H9 (cell line): ENCODE results near the gene SH3GL3. TPM values are rescaled to one million over a fixed set of nuclear protein-coding genes. Genes with fewer than 3 reads are reported as not detected.

Source experiments
- DNase-seq: peaks from one replicate; pipeline ENCODE4 v3.0.0-alpha.2; 2017
- H2AFZ ChIP-seq: one replicate; pipeline ENCODE4 v1.6.1; 2013; ENCODE audit warnings: mild to moderate bottlenecking, low read length, control low read depth, moderate library complexity
- H2AK5ac ChIP-seq: 2 replicates; pipeline ENCODE4 v1.6.1; 2013; ENCODE audit warnings: low read length, control low read depth, mixed read lengths; ENCODE audit not compliant: insufficient read length
- H2BK120ac ChIP-seq: one replicate; pipeline ENCODE4 v1.6.1; 2013; ENCODE audit warnings: low read depth, mild to moderate bottlenecking, low read length, control low read depth, inconsistent platforms; ENCODE audit not compliant: poor library complexity, severe bottlenecking
- H2BK12ac ChIP-seq: 2 replicates; pipeline ENCODE4 v1.6.1; 2013; ENCODE audit warnings: low read length, control low read depth, mixed read lengths, low read depth; ENCODE audit not compliant: insufficient read length
- H2BK15ac ChIP-seq: 2 replicates; pipeline ENCODE4 v1.6.1; 2013; ENCODE audit warnings: low read depth, low read length, control low read depth
- H2BK20ac ChIP-seq: one replicate; pipeline ENCODE4 v1.6.1; 2013; ENCODE audit warnings: low read depth, mild to moderate bottlenecking, low read length, control low read depth, inconsistent platforms; ENCODE audit not compliant: poor library complexity, severe bottlenecking
- H2BK5ac ChIP-seq: 2 replicates; pipeline ENCODE4 v1.6.1; 2013; ENCODE audit warnings: low read length, control low read depth, mixed read lengths; ENCODE audit not compliant: insufficient read length
- H3K14ac ChIP-seq: 2 replicates; pipeline ENCODE4 v1.6.1; 2013; ENCODE audit warnings: low read length, control low read depth; ENCODE audit not compliant: insufficient read depth
- H3K18ac ChIP-seq: 2 replicates; pipeline ENCODE4 v1.6.1; 2013; ENCODE audit warnings: low read depth, mild to moderate bottlenecking, mixed read lengths, low read length, control low read depth; ENCODE audit not compliant: insufficient read length
- H3K23ac ChIP-seq: 2 replicates; pipeline ENCODE4 v1.6.1; 2013; ENCODE audit warnings: low read length, control low read depth, mixed read lengths, low read depth; ENCODE audit not compliant: insufficient read length
- H3K23me2 ChIP-seq: 2 replicates; pipeline ENCODE4 v1.6.1; 2013; ENCODE audit warnings: low read depth, mild to moderate bottlenecking, mixed read lengths, low read length, control low read depth; ENCODE audit not compliant: insufficient read length, poor library complexity, severe bottlenecking
- H3K27ac ChIP-seq: 2 replicates; pipeline ENCODE4 v1.5.1; 2013; ENCODE audit warnings: low read length, control low read depth, mixed read lengths, low read depth; ENCODE audit not compliant: insufficient read length
- H3K27me3 ChIP-seq: 2 replicates; pipeline ENCODE4 v1.6.1; 2013; ENCODE audit warnings: low read length, control low read depth, inconsistent platforms; ENCODE audit not compliant: insufficient read depth
- H3K4ac ChIP-seq: 2 replicates; pipeline ENCODE4 v1.6.1; 2013; ENCODE audit warnings: low read depth, mild to moderate bottlenecking, control low read depth, inconsistent platforms, low read length, moderate library complexity
- H3K4me1 ChIP-seq: 2 replicates; pipeline ENCODE4 v1.6.1; 2013; ENCODE audit warnings: low read length, control low read depth, inconsistent platforms; ENCODE audit not compliant: insufficient read depth
- H3K4me2 ChIP-seq: 2 replicates; pipeline ENCODE4 v1.6.1; 2013; ENCODE audit warnings: low read length, control low read depth, mixed read lengths; ENCODE audit not compliant: insufficient read length, insufficient read depth
- H3K56ac ChIP-seq: 2 replicates; pipeline ENCODE4 v1.6.1; 2013; ENCODE audit warnings: low read depth, mild to moderate bottlenecking, mixed read lengths, low read length, control low read depth; ENCODE audit not compliant: insufficient read length
- H3K79me1 ChIP-seq: 2 replicates; pipeline ENCODE4 v1.6.1; 2013; ENCODE audit warnings: low read depth, mild to moderate bottlenecking, moderate library complexity, low read length, control low read depth, inconsistent platforms; ENCODE audit not compliant: insufficient read depth, poor library complexity, severe bottlenecking
- H3K79me2 ChIP-seq: 2 replicates; pipeline ENCODE4 v1.6.1; 2013; ENCODE audit warnings: low read length, control low read depth, inconsistent platforms; ENCODE audit not compliant: insufficient read depth
- H3K9ac ChIP-seq: 2 replicates; pipeline ENCODE4 v1.6.1; 2013; ENCODE audit warnings: low read length, control low read depth, mixed read lengths; ENCODE audit not compliant: insufficient read length; ENCODE audit errors: extremely low read depth
- H3K9me3 ChIP-seq: one replicate; pipeline ENCODE4 v1.6.1; 2013; ENCODE audit warnings: low read depth, low read length, inconsistent platforms; ENCODE audit not compliant: control insufficient read depth
- H3T11ph ChIP-seq: one replicate; pipeline ENCODE4 v1.6.1; 2013; ENCODE audit warnings: mild to moderate bottlenecking, low read length, control low read depth, inconsistent platforms
- H4K20me1 ChIP-seq: one replicate; pipeline ENCODE4 v1.6.1; 2013; ENCODE audit not compliant: control insufficient read depth, insufficient read length, insufficient read depth
- H4K5ac ChIP-seq: 2 replicates; pipeline ENCODE4 v1.6.1; 2013; ENCODE audit warnings: low read depth, mild to moderate bottlenecking, mixed read lengths, low read length, control low read depth; ENCODE audit not compliant: insufficient read length
- H4K8ac ChIP-seq: replicated peaks from 2 replicates; pipeline ENCODE4 v1.6.1; 2013; ENCODE audit warnings: low read length, control low read depth, mixed read lengths, low read depth; ENCODE audit not compliant: insufficient read length
- H4K91ac ChIP-seq: 2 replicates; pipeline ENCODE4 v1.6.1; 2013; ENCODE audit warnings: low read depth, mild to moderate bottlenecking, moderate library complexity, mixed read lengths, low read length, control low read depth; ENCODE audit not compliant: insufficient read length
- H3K27ac Mint-ChIP-seq, 3 experiments: 2 replicates in 2 of 3; 3 replicates in 1 of 3; pipeline ENCODE4 v1.8.0; 2020 to 2021; ENCODE audit warnings: mixed read lengths in 3 of 3, mild to moderate bottlenecking in 1 of 3, moderate library complexity in 1 of 3
- H3K27me3 Mint-ChIP-seq: 2 replicates; pipeline ENCODE4 v1.8.0; 2021; ENCODE audit warnings: low read depth, mild to moderate bottlenecking, moderate library complexity, mixed read lengths
- H3K36me3 Mint-ChIP-seq, 3 experiments: 2 replicates in 2 of 3; 3 replicates in 1 of 3; pipeline ENCODE4 v1.8.0; 2020 to 2021; ENCODE audit warnings: low read depth in 3 of 3, mixed read lengths in 3 of 3; ENCODE audit not compliant: insufficient read depth in 1 of 3
- H3K4me1 Mint-ChIP-seq, 2 experiments: 2 replicates each; pipeline ENCODE4 v1.8.0; 2020; ENCODE audit warnings: mixed read lengths in 2 of 2
- H3K4me3 Mint-ChIP-seq, 2 experiments: 2 replicates in 1 of 2; 3 replicates in 1 of 2; pipeline ENCODE4 v1.8.0; 2020 to 2021; ENCODE audit warnings: mild to moderate bottlenecking in 2 of 2, mixed read lengths in 2 of 2, moderate library complexity in 1 of 2
- H3K9me3 Mint-ChIP-seq, 2 experiments: 2 replicates in 1 of 2; 3 replicates in 1 of 2; pipeline ENCODE4 v1.8.0; 2020; ENCODE audit warnings: mild to moderate bottlenecking in 2 of 2, mixed read lengths in 2 of 2, moderate library complexity in 1 of 2
- WGBS: extraction: QIAGEN DNeasy Blood & Tissue Kit; methylation state at CpG from one replicate; pipeline ENCODE4 v1.1.7; 2013; ENCODE audit warnings: missing lambda C conversion rate, low lambda C conversion rate, mixed read lengths; ENCODE audit not compliant: insufficient read length; ENCODE audit errors: extremely low coverage; 5-methylcytosine and 5-hydroxymethylcytosine counted together
- total RNA-seq: library from RNA; stranded (reverse); gene quantifications from 2 replicates; pipeline ENCODE4 v1.2.1, GENCODE V29; 2021
- TF ChIP-seq, protein P1 (sequence below): fragments of 200-600 bp; sonication (generic); conservative IDR thresholded peaks from 3 replicates; pipeline ENCODE4 v1.8.0; 2021; ENCODE audit warnings: antibody characterized with exemption, mild to moderate bottlenecking

The SH3GL3 gene
- total RNA-seq, 1 experiment from 2014 or later, result 11.2 TPM

DNA sequence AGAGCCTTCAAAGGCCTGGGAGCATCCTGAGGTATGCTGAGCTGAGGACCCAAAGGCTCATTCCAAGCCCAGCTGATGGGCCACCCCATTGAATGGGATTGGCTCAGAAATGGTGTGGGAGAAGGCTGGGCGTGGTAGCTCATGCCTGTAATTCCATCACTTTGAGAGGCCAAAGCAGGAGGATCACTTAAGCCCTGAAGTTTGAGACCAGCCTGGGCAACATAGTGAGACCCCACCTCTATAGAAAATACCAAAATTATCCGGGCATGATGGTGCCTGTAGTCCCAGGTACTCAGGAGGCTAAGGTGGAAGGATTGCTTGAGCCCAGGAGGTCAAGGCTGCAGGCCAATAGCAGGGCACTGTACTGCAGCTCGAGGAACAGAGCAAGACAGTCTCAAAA lies 163.0 kb downstream of the SH3GL3 start:
- Mint-ChIP-seq H3K4me3 (no peak overlapping the region), H3K27me3 (no peaks in the 10 kb centered on the region), H3K36me3 (no peaks in the 10 kb centered on the region), H3K27ac (no peak overlapping the region; a peak in 1 of 7 replicates), H3K4me1 (no peaks in the 10 kb centered on the region), H3K9me3 (no peaks in the 10 kb centered on the region)
- Histone ChIP-seq H2BK12ac (no peak overlapping the region), H2BK15ac (no peak overlapping the region), H3K9ac (no peak overlapping the region), H2BK20ac (no peak overlapping the region), H3K27me3 (no peaks in the 10 kb centered on the region), H3K4me2 (no peak overlapping the region), H3K23ac (no peak overlapping the region), H4K20me1 (no peaks in the 10 kb centered on the region), H2BK120ac (no peak overlapping the region), H4K8ac (no peak overlapping the region), H3K23me2 (no peaks in the 10 kb centered on the region), H4K91ac (no peak overlapping the region), H3K79me1 (no peaks in the 10 kb centered on the region), H4K5ac (no peak overlapping the region), H3K18ac (no peak overlapping the region), H3K4ac (no peak overlapping the region), H3K79me2 (no peaks in the 10 kb centered on the region), H3T11ph (no peak overlapping the region), H2BK5ac (no peak overlapping the region), H3K27ac (no peak overlapping the region), H3K14ac (no peak overlapping the region; the same call in 1 of the 2 replicates), H3K4me1 (no peaks in the 10 kb centered on the region), H3K9me3 (no peaks in the 10 kb centered on the region), H2AK5ac (no peak overlapping the region), H2AFZ (no peak overlapping the region), H3K56ac (no peak overlapping the region)
- WGBS, result no CpG with 5 or more reads among the region's 3 CpGs
- no peak for DNase-seq
- TF ChIP-seq, protein P1, sequence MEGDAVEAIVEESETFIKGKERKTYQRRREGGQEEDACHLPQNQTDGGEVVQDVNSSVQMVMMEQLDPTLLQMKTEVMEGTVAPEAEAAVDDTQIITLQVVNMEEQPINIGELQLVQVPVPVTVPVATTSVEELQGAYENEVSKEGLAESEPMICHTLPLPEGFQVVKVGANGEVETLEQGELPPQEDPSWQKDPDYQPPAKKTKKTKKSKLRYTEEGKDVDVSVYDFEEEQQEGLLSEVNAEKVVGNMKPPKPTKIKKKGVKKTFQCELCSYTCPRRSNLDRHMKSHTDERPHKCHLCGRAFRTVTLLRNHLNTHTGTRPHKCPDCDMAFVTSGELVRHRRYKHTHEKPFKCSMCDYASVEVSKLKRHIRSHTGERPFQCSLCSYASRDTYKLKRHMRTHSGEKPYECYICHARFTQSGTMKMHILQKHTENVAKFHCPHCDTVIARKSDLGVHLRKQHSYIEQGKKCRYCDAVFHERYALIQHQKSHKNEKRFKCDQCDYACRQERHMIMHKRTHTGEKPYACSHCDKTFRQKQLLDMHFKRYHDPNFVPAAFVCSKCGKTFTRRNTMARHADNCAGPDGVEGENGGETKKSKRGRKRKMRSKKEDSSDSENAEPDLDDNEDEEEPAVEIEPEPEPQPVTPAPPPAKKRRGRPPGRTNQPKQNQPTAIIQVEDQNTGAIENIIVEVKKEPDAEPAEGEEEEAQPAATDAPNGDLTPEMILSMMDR, result no peak
